GM18511 (cell line): ENCODE data around the gene SH2D7.
"Not testable (repeated sequence)": the region's sequence is repeated elsewhere in the genome, so short reads cannot be mapped to it uniquely, and the experiment has no call there.

Experiments
- ATAC-seq: cut with Tn5 transposase; IDR thresholded peaks from one replicate; pipeline ENCODE4 v1.9.1; 2021; ENCODE audit warnings: mild to moderate bottlenecking, moderate library complexity; ENCODE audit not compliant: unreplicated experiment

The SH2D7 gene

DNA sequence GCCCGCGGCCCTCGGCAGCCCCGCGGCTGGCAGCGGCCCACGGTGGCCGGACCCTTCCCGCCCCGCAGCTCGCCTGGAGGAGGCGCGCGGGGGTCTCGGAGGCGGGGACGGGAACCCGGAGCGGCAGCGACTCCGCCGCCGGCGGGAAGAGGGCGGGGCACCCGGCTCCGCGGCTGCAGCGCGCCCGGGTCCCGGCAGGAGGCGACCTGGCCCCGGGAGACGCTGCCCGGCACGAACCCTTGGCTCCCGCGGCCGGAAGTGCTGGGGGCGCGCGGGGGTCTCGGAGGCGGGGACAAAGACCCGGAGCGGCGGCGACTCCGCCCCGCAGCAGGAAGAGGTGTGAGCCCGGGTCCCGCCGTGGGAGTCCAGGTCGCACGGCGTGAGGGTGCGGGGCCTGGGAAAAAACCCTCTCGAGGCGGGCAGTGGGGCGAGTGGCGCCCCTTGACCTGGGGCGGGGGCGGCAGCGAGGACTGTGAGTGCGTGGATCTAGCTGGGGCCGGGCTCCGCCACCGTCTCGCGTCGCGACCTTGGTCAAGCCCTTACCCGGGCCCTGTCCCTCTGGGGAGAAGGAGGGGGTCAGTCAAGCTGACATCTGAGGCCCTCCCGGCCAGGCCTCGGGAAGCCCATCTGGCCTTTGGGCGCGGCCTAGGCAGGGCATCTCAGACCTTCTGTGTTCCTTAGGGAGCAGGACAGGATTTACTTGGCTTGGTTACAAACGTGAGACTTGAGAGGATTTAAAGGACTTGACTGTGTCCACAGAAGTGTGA, 39.1 kb downstream of the SH2D7 start, which contains the start of gene CIB2:
Gene CIB2 (minus strand): TSS at position 151 of the 767 bp plus-strand sequence. CDS start 230 bp downstream, outside the sequence.
- ATAC-seq: peak; percentile 82

- ATAC-seq: no peak
Measured at GRCh38 chr15:78133801-78134200, 41.4 kb downstream of the SH2D7 start.

GRCh38 chr15:78139578-78139977, 47.2 kb downstream of the SH2D7 start:
- ATAC-seq: no peak

GRCh38 chr15:78140292-78140691, 47.9 kb downstream of the SH2D7 start:
- ATAC-seq: no peak

DNA sequence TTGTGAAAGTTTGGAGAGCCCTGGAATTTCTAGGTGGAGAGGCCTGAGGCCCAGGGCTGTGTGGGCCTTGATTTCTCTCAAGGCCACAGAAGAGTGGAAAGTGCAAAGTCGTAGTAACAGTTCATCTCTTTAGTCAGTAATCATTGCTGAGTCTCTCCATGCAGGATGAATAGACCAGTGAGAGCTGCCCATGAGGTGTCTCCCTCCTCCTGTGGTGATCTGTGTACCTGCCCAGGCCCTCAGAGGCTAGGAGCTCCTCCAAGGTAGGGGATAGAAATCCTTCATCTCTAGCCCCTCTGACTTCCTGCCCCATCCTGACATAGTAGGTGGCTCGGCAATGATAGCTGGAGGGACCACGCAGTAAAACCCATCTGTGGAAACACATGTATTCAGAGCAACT, 50.0 kb downstream of the SH2D7 start:
- ATAC-seq: no peak

DNA sequence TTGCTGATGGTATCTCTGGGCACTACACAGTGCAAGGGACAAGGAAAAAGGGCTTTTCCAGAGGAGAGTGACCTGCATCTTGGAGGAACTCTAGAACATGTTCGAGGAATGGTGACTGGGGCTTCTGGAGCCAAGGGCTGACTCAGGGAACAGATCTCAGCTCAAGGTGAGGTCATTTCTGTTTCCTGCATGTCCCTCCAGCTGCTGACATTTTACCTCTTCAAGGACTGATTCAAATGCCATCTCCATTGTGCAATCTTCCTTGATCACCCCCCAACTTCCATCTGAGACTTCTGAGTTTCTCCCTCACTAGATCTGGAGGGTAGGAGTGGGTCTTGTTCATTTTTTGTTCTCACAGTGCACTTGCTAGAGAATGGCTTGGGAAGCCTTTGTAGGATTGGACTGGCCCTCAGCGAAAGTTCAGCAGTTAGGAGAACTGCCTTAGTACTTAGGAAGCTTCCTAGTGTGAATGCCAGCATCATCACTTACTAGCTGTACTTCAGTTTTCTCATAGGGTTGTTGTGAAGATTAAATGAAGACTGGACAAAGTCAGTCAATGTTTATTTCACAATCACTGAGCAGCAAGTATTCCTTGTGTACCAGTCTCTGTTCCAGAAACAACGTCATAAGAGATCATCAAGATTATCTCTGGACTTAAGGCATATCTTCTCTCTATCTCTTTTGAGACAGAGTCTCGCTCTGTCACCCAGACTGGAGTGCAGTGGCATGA, 54.2 kb downstream of the SH2D7 start:
- no peak for ATAC-seq

- ATAC-seq: no peak
Measured at GRCh38 chr15:78147566-78147965, 55.2 kb downstream of the SH2D7 start.

DNA sequence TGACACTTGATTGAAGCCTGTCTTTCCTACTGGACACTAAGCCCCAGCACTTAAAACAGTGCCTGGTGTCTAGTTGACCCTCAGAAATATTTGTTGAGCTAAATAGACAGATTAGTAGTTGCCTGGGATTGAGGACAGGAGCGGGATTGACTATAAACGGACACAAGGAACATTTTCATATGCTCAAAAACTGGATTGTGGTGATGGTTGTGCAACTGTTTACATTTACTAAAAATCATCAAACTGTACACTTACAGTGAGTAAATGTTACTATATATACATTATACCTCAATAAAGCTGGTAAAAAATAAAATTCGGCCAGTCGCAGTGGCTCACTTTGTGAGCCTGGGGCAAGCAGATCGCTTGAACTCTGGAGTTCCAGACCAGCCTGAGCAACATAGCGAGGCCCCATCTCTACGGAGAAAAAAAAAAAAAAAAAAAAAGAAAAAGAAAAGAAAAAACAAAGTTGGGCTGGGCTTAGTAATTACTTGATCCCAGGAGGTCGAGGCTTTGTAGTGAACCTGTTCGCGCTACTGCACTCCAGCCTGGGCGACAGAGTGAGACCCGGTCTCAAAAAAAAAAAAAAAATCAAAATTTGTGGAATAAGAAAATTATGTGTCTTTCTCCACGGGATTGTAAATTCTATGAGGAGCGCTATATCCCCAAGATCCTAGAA, 56.2 kb downstream of the SH2D7 start:
- ATAC-seq: peak; percentile 6

GRCh38 chr15:78149068-78149804, 56.9 kb downstream of the SH2D7 start, which contains the start of gene IDH3A:
Gene IDH3A (plus strand): TSS chr15:78149362. CDS start chr15:78149404, 42 bp downstream.
- peak; percentile 83 for ATAC-seq

DNA sequence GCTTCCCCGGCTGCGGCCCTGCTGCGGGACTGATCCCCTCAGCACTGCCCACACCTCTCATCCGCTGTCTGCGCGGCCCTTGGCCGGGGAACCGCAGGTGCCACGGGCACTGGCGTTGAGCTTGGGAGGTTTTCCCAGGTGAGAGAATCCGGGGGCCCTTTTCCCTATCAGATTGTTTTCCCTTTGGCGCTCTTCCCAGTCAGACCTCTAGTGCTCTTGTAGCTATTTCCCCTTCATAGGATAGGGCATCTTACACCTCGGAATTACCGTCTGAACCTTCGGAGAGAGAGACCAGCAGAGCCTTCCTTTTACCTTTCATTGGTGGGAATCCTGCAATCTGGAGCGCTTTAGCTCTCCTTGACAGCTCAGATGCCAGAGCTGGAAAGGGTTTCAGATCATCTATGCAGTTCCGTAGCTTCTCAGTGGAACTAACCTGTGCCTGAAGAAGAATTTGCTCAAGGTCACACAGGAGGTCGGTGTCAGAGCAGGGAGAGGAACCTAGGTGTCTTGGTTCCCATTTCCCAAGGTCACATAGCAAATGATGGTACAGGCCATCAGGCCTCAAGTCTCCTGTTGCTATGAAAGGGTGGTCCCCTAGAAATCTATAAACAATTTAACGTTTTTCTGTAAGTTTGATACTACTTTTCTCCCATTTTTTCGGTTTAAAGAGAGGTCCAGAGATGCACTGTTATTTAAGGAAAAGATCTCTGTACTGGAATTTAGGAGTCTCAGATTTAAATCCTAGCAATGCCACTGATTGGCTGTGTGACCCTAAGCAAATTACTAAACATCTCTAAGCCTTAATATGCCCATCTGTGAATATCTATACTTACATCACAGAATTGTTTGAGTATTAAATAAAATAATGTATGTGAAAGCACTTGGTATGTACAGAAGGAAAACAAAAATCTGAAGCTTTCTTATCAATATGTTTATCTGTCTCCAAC, 57.7 kb downstream of the SH2D7 start:
- ATAC-seq: peak; percentile 41

- ATAC-seq: not testable (repeated sequence)
Measured at GRCh38 chr15:78151075-78151474, 58.7 kb downstream of the SH2D7 start.
